Neural cell (in vitro differentiated cells): ENCODE data around the gene AQP5. TPM values are rescaled to one million over a fixed set of nuclear protein-coding genes. Genes with fewer than 3 reads are reported as not detected.

ENCODE experiments used
- H2AFZ ChIP-seq: fragments of 200-600, 300-800 bp; sonication (generic), shearing (Covaris generic); 2 replicates; pipeline ENCODE4 v1.6.0; 2014; ENCODE audit warnings: low read depth, mild to moderate bottlenecking, antibody characterized with exemption, low read length, moderate library complexity
- H3F3A ChIP-seq: fragments of 200-600 bp; shearing (Covaris generic); 2 replicates; pipeline ENCODE4 v1.6.1; 2016; ENCODE audit warnings: mild to moderate bottlenecking, moderate library complexity, mixed read lengths, antibody characterized with exemption, low read length; ENCODE audit not compliant: insufficient read depth, poor library complexity, severe bottlenecking
- H3K27ac ChIP-seq: fragments of 200-600, 300-800 bp; sonication (generic), shearing (Covaris generic); 2 replicates; pipeline ENCODE4 v1.5.1; 2014; ENCODE audit warnings: mild to moderate bottlenecking, low read length, moderate library complexity
- H3K27me3 ChIP-seq: fragments of 300-800, 200-600 bp; sonication (generic), shearing (Covaris generic); 2 replicates; pipeline ENCODE4 v1.6.0; 2014; ENCODE audit warnings: mild to moderate bottlenecking, low read depth, low read length, moderate library complexity; ENCODE audit not compliant: insufficient read depth
- H3K36me3 ChIP-seq: fragments of 300-800, 200-600 bp; sonication (generic), shearing (Covaris generic); 2 replicates; pipeline ENCODE4 v1.5.1; 2014; ENCODE audit warnings: mild to moderate bottlenecking, antibody characterized with exemption, low read length, moderate library complexity; ENCODE audit not compliant: insufficient read depth
- H3K4me2 ChIP-seq: fragments of 300-800, 200-600 bp; sonication (generic), shearing (Covaris generic); 2 replicates; pipeline ENCODE4 v1.6.0; 2014; ENCODE audit warnings: mild to moderate bottlenecking, low read length
- H3K4me3 ChIP-seq: fragments of 300-800, 200-600 bp; sonication (generic), shearing (Covaris generic); 2 replicates; pipeline ENCODE4 v1.5.1; 2014; ENCODE audit warnings: mild to moderate bottlenecking, low read length, moderate library complexity
- H3K79me2 ChIP-seq: fragments of 200-600 bp; shearing (Covaris generic); replicated peaks from 2 replicates; pipeline ENCODE4 v1.6.0; 2014; ENCODE audit warnings: mild to moderate bottlenecking, low read length, moderate library complexity; ENCODE audit not compliant: insufficient read depth
- H3K9ac ChIP-seq: fragments of 300-800, 200-600 bp; sonication (generic), shearing (Covaris generic); 2 replicates; pipeline ENCODE4 v1.6.1; 2016; ENCODE audit warnings: mild to moderate bottlenecking, low read length, mixed read lengths
- H3K9me2 ChIP-seq: fragments of 200-600 bp; shearing (Covaris generic); 2 replicates; pipeline ENCODE4 v1.6.1; 2016; ENCODE audit warnings: mild to moderate bottlenecking, low read length, mixed read lengths; ENCODE audit not compliant: insufficient read depth
- H3K9me3 ChIP-seq: fragments of 200-600, 300-800 bp; sonication (generic), shearing (Covaris generic); 2 replicates; pipeline ENCODE4 v1.6.1; 2016; ENCODE audit warnings: mild to moderate bottlenecking, mixed run types, low read length, moderate library complexity, mixed read lengths
- H4K20me1 ChIP-seq: fragments of 200-600 bp; shearing (Covaris generic); 2 replicates; pipeline ENCODE4 v1.6.1; 2016; ENCODE audit warnings: mild to moderate bottlenecking, mixed run types; ENCODE audit not compliant: insufficient read depth
- EP300 ChIP-seq: fragments of 450-650 bp; conservative IDR thresholded peaks from 2 replicates; pipeline ENCODE4 v1.6.1; 2014; ENCODE audit warnings: antibody characterized with exemption, mild to moderate bottlenecking, moderate library complexity; ENCODE audit not compliant: poor library complexity, severe bottlenecking
- EZH2 ChIP-seq: fragments of 200-600, 300-800 bp; shearing (Covaris generic), sonication (generic); IDR thresholded peaks from 2 replicates; pipeline ENCODE4 v1.6.1; 2014; ENCODE audit warnings: antibody characterized with exemption, low read length, borderline replicate concordance, mild to moderate bottlenecking; ENCODE audit not compliant: insufficient read depth, poor library complexity, severe bottlenecking
- MXI1 ChIP-seq: fragments of 450-650 bp; conservative IDR thresholded peaks from 2 replicates; pipeline ENCODE4 v1.6.1; 2014; ENCODE audit warnings: antibody characterized with exemption, mild to moderate bottlenecking; ENCODE audit not compliant: poor library complexity, severe bottlenecking
- POLR2AphosphoS5 ChIP-seq: IDR thresholded peaks from 2 replicates; pipeline ENCODE4 v1.6.1; 2012
- RAD21 ChIP-seq: fragments of 450-650 bp; conservative IDR thresholded peaks from 2 replicates; pipeline ENCODE4 v1.6.1; 2014; ENCODE audit warnings: antibody characterized with exemption, mild to moderate bottlenecking, moderate library complexity
- SMC3 ChIP-seq: fragments of 450-650 bp; conservative IDR thresholded peaks from 2 replicates; pipeline ENCODE4 v1.6.1; 2014; ENCODE audit warnings: antibody characterized with exemption, mild to moderate bottlenecking, moderate library complexity; ENCODE audit not compliant: poor library complexity
- TAF1 ChIP-seq: IDR thresholded peaks from 2 replicates; pipeline ENCODE4 v1.6.1; 2012; ENCODE audit warnings: low read depth
- polyA plus RNA-seq: library from polyadenylated mRNA; depleted of rRNA; stranded (reverse); fragments of >200 nt; gene quantifications from 2 replicates; pipeline ENCODE4 v1.2.3, GENCODE V29; 2014
- TF ChIP-seq, protein P1 (sequence below): fragments of 450-650 bp; IDR thresholded peaks from 2 replicates; pipeline ENCODE4 v1.5.1; 2014; ENCODE audit warnings: antibody characterized with exemption, mild to moderate bottlenecking, moderate library complexity; ENCODE audit not compliant: poor library complexity, severe bottlenecking
- TF ChIP-seq, protein P2 (sequence below): IDR thresholded peaks from 2 replicates; pipeline ENCODE4 v1.6.1; 2012; ENCODE audit warnings: borderline replicate concordance

Gene AQP5
- polyA plus RNA-seq, 1 donor from 2014 or later: not detected

DNA sequence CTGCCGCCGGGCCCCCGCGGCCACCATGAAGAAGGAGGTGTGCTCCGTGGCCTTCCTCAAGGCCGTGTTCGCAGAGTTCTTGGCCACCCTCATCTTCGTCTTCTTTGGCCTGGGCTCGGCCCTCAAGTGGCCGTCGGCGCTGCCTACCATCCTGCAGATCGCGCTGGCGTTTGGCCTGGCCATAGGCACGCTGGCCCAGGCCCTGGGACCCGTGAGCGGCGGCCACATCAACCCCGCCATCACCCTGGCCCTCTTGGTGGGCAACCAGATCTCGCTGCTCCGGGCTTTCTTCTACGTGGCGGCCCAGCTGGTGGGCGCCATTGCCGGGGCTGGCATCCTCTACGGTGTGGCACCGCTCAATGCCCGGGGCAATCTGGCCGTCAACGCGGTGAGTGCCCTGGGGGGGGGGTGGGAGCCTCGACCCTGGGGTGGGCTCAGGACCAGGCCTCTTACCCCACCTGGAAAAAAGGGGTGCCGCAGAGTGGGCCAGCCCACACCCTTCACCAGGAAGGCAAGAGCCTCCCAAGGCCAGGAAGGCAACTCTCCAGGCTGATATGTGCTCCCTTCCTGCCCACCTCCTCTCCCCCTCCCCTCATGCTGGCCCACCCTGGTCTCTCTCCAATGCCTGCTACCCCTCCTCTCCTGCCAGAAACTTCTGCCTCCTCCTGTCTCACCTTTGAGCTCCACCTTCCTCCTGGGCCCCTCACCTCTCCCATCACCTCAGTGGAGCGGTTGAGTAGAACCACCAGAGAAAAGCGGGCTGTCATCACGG, 507 bp downstream of the AQP5 start:
- Histone ChIP-seq H3K36me3 (no peaks in the 10 kb centered on the region), H3K27ac (no peak overlapping the region), H3F3A (no peaks in the 10 kb centered on the region), H3K79me2 (no peaks in the 10 kb centered on the region), H3K27me3 (peaks cover 32% of the 10 kb centered on the region), H3K4me3 (no peak overlapping the region), H3K9me3 (no peaks in the 10 kb centered on the region), H4K20me1 (no peaks in the 10 kb centered on the region), H3K9me2 (no peaks in the 10 kb centered on the region), H2AFZ (no peak overlapping the region), H3K9ac (no peak overlapping the region), H3K4me2 (no peak overlapping the region)
- TF ChIP-seq POLR2AphosphoS5 (no peak), TAF1 (no peak), EZH2 (no peak), RAD21 (no peak), EP300 (no peak), SMC3 (no peak), MXI1 (no peak)
- TF ChIP-seq, protein P1, sequence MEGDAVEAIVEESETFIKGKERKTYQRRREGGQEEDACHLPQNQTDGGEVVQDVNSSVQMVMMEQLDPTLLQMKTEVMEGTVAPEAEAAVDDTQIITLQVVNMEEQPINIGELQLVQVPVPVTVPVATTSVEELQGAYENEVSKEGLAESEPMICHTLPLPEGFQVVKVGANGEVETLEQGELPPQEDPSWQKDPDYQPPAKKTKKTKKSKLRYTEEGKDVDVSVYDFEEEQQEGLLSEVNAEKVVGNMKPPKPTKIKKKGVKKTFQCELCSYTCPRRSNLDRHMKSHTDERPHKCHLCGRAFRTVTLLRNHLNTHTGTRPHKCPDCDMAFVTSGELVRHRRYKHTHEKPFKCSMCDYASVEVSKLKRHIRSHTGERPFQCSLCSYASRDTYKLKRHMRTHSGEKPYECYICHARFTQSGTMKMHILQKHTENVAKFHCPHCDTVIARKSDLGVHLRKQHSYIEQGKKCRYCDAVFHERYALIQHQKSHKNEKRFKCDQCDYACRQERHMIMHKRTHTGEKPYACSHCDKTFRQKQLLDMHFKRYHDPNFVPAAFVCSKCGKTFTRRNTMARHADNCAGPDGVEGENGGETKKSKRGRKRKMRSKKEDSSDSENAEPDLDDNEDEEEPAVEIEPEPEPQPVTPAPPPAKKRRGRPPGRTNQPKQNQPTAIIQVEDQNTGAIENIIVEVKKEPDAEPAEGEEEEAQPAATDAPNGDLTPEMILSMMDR: no peak
- TF ChIP-seq, protein P2, sequence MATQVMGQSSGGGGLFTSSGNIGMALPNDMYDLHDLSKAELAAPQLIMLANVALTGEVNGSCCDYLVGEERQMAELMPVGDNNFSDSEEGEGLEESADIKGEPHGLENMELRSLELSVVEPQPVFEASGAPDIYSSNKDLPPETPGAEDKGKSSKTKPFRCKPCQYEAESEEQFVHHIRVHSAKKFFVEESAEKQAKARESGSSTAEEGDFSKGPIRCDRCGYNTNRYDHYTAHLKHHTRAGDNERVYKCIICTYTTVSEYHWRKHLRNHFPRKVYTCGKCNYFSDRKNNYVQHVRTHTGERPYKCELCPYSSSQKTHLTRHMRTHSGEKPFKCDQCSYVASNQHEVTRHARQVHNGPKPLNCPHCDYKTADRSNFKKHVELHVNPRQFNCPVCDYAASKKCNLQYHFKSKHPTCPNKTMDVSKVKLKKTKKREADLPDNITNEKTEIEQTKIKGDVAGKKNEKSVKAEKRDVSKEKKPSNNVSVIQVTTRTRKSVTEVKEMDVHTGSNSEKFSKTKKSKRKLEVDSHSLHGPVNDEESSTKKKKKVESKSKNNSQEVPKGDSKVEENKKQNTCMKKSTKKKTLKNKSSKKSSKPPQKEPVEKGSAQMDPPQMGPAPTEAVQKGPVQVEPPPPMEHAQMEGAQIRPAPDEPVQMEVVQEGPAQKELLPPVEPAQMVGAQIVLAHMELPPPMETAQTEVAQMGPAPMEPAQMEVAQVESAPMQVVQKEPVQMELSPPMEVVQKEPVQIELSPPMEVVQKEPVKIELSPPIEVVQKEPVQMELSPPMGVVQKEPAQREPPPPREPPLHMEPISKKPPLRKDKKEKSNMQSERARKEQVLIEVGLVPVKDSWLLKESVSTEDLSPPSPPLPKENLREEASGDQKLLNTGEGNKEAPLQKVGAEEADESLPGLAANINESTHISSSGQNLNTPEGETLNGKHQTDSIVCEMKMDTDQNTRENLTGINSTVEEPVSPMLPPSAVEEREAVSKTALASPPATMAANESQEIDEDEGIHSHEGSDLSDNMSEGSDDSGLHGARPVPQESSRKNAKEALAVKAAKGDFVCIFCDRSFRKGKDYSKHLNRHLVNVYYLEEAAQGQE: no peak

DNA sequence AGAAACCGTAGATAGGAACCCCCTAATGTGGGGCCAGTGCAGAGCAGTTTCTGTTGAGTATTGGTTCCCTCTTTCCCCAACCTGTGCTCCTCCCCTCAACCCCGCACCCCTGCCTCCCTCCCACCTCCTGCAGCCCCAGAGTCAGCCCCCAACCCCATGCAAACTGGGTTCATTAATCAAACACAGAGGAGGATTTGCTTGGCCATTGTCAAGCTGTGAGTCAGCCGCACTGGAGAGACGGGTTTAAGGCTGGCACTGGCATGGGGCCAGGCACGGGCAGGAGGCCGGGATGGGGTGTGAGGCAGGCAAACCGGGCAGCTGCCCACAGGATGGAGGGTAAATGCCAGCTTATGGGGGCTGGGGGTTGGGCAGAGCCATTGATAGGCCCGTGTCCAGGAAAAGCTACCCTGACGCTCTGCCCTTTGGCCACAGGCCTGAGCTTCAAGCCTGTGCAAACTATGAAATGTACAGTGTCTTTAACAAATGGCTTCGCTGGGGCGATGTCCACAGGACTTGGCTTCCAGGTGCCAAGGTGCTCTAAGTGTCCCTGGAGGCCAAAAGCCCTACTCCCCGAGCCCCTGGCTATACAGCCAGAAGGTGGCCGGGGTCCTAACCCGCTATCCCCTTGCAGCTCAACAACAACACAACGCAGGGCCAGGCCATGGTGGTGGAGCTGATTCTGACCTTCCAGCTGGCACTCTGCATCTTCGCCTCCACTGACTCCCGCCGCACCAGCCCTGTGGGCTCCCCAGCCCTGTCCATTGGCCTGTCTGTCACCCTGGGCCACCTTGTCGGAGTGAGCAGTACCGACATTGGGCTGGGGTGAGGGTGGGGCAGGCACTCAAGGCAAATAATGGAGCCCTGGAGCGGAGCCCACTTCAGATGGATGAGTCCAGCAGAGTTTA, 1.4 kb downstream of the AQP5 start:
- Histone ChIP-seq H3K4me2 (no peak overlapping the region), H3K9ac (no peak overlapping the region), H3K27me3 (peaks cover 32% of the 10 kb centered on the region), H3K36me3 (no peaks in the 10 kb centered on the region), H3F3A (no peaks in the 10 kb centered on the region), H3K79me2 (no peaks in the 10 kb centered on the region), H3K4me3 (no peak overlapping the region), H4K20me1 (no peaks in the 10 kb centered on the region), H3K9me3 (no peaks in the 10 kb centered on the region), H3K27ac (no peak overlapping the region), H2AFZ (no peak overlapping the region), H3K9me2 (no peaks in the 10 kb centered on the region)
- TF ChIP-seq MXI1 (no peak), EZH2 (no peak), POLR2AphosphoS5 (no peak), RAD21 (no peak), SMC3 (no peak), EP300 (no peak), TAF1 (no peak)
- TF ChIP-seq, protein P2: no peak
- TF ChIP-seq, protein P1: no peak
